Activated CD4-positive, alpha-beta T cell treated with anti-CD3 and anti-CD28 coated beads, Interleukin-2, amount 10 ng/mL, durations not matched to agents 24 days and 14 days (primary cell): ENCODE results near the gene HLA-DPA1. TPM values are rescaled to one million over a fixed set of nuclear protein-coding genes. Genes with fewer than 3 reads are reported as not detected.

Experiments
- DNase-seq: peaks from one replicate; pipeline ENCODE4 v3.0.0; 2022
- H3K27ac Mint-ChIP-seq: one replicate; pipeline ENCODE4 v1.8.0; 2022; ENCODE audit warnings: mild to moderate bottlenecking, mixed read lengths
- H3K27me3 Mint-ChIP-seq: one replicate; pipeline ENCODE4 v1.8.0; 2022; ENCODE audit warnings: mixed read lengths
- H3K36me3 Mint-ChIP-seq: one replicate; pipeline ENCODE4 v1.8.0; 2022; ENCODE audit warnings: low read depth, mild to moderate bottlenecking, mixed read lengths
- H3K4me1 Mint-ChIP-seq: one replicate; pipeline ENCODE4 v1.8.0; 2021; ENCODE audit warnings: mixed read lengths
- H3K4me3 Mint-ChIP-seq: one replicate; pipeline ENCODE4 v1.8.0; 2022; ENCODE audit warnings: mild to moderate bottlenecking, moderate library complexity, mixed read lengths
- H3K9me3 Mint-ChIP-seq: one replicate; pipeline ENCODE4 v1.8.0; 2021; ENCODE audit warnings: mixed read lengths
- intact Hi-C: fragments of 100-400 bp; cut with micrococcal nuclease; formaldehyde crosslinking; loops from one replicate; pipeline ENCODE4 v1.15.1; 2023
- total RNA-seq: library from RNA; stranded (reverse); gene quantifications from 2 replicates; pipeline ENCODE4 v1.2.3, GENCODE V29; 2022

Gene HLA-DPA1
- total RNA-seq, 1 donor from 2014 or later, result 38.5 TPM

DNA sequence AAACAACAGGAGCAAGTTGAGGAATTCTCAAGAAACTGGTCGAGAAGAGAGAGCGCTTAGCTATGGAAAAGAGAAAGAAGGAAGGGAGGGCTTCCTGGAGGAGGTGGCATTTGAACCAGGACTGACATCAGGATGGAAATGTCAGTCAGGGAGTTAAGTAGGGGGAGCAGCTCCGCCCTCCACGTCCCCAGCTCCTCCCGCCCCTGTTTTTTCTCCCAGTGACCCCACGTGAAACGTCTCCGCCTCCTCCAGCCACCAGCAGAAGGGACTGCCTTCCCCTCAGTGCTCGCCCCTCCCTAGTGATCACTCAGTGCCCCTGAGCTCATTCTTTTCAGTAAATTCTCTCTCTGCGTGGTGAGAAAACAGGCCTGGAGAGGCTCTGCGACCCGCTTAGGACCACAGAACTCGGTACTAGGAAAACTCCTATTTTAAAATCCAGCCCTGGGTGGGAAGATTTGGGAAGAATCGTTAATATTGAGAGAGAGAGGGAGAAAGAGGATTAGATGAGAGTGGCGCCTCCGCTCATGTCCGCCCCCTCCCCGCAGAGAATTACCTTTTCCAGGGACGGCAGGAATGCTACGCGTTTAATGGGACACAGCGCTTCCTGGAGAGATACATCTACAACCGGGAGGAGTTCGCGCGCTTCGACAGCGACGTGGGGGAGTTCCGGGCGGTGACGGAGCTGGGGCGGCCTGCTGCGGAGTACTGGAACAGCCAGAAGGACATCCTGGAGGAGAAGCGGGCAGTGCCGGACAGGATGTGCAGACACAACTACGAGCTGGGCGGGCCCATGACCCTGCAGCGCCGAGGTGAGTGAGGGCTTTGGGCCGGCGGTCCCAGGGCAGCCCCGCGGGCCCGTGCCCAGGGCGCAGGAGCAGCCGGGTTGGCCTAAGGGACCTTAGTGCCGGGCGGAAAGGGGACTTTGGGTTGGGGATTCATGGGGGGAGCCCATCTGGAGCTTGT lies 7.0 kb upstream of the HLA-DPA1 start:
- no peaks in the 10 kb centered on the region for H3K9me3 Mint-ChIP-seq
- H3K4me1 Mint-ChIP-seq, result peaks cover 37% of the 10 kb centered on the region
- peak; percentile 40 for DNase-seq
- no peak overlapping the region for H3K4me3 Mint-ChIP-seq
- no peak overlapping the region for H3K27ac Mint-ChIP-seq
- intact Hi-C loops, result no loop called here
- H3K27me3 Mint-ChIP-seq, result no peaks in the 10 kb centered on the region
- H3K36me3 Mint-ChIP-seq, result no peaks in the 10 kb centered on the region

DNA sequence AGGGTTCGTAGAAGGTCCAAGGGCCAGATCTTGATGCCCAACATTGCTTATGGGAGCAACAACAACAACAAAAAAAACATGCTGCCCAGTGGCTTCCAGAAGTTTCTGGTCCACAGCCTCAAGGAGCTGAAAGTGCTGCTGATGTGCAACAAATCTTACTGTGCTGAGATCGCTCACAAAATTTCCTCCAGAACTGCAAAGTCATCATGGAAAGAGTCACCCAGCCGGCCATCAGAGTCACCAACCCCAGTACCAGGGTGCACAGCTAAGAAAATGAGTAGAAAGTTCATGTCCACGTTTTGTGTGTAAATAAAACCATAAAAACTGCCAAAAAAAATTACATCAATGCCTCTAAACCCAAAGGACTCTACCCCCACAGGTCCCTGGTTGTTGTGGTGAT lies 6.1 kb upstream of the HLA-DPA1 start:
- intact Hi-C loops, result loop anchor here (5.0 kb wide), 1 partner anchor 192 kb away; no protein-coding TSS in a partner anchor
- H3K9me3 Mint-ChIP-seq, result no peaks in the 10 kb centered on the region
- H3K36me3 Mint-ChIP-seq, result no peaks in the 10 kb centered on the region
- no peak overlapping the region for H3K27ac Mint-ChIP-seq
- H3K4me3 Mint-ChIP-seq, result no peak overlapping the region
- DNase-seq, result no peak
- peaks cover 41% of the 10 kb centered on the region for H3K4me1 Mint-ChIP-seq
- H3K27me3 Mint-ChIP-seq, result no peaks in the 10 kb centered on the region

DNA sequence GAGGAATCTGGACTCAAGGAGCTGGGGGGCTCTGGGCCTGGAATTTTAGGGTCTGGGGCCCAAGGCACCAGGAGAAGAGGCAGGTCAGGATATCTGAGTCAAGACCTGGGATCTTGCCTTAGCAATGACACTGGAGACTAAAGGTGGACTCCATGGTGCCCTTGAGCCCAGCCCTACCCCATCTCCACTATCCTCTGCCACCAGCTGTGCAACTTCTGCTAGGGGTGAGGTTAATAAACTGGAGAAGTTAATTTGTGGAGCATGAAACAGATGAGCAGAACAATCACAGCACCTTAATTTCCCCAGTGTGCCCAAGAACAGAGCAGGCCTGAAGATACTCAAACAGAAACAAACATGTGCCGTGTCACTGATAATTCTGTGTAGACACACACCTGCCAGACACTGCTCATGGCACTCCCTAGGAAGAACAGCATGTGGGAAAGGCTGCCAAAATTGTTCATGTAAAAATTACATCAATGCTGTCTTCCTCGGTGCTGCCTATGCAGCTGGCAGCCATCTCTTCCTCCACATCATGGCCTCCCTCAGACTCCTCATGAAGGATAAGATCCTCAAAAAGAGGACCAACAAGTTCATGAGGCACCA lies 5.6 kb upstream of the HLA-DPA1 start:
- Mint-ChIP-seq H3K4me3 (no peak overlapping the region), H3K36me3 (no peaks in the 10 kb centered on the region), H3K9me3 (no peaks in the 10 kb centered on the region), H3K27ac (no peak overlapping the region), H3K27me3 (no peaks in the 10 kb centered on the region), H3K4me1 (peaks cover 41% of the 10 kb centered on the region)
- DNase-seq, result peak; percentile 49
- intact Hi-C loops, result loop anchor here (5.0 kb wide), 1 partner anchor 192 kb away; no protein-coding TSS in a partner anchor

DNA sequence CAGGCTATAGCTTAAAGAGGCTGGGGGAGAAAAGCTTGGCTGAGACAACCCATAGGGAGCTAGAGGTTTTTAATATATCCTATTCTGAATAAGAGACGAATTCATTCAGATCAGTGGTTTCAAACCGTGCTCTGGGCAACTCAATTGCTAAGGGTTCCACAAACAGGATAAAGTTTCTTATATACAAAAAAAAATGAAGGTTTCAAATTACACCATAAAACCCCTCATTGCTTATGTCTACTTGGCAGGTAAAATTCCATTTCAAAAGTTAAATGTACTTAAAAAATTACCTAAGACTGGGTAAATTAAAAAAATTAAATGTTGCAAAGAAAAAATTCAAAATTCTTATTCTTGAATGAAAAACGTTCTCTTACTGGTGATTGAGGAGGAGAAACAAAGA lies 5.0 kb upstream of the HLA-DPA1 start:
- Mint-ChIP-seq H3K36me3 (no peaks in the 10 kb centered on the region), H3K27me3 (peaks cover 2% of the 10 kb centered on the region), H3K4me1 (peaks cover 44% of the 10 kb centered on the region), H3K4me3 (no peak overlapping the region), H3K9me3 (no peaks in the 10 kb centered on the region), H3K27ac (no peak overlapping the region)
- DNase-seq, result no peak
- intact Hi-C loops, result loop anchor here (5.0 kb wide), 1 partner anchor 191 kb away; no protein-coding TSS in a partner anchor

DNA sequence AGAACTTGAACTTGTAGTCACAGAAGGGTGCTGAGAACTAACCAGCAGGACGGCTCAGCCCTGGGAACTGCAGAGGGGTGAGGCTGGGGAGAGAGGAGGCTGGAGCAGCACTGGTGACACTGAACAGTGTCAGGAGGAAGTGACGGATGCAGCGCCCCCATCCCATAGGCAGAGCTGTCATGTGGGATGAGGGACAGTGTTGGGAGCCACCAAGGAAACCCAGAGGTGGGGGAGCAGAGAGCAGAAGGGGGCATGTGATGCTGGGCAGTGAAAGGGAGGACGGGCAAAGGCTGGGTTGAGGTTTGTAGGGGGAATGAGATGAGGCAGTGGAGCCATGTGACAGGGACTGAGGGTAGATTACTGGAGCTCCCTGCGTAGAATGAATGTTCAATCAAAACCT lies 4.5 kb upstream of the HLA-DPA1 start:
- Mint-ChIP-seq H3K36me3 (no peaks in the 10 kb centered on the region), H3K9me3 (no peaks in the 10 kb centered on the region), H3K4me1 (peaks cover 48% of the 10 kb centered on the region), H3K27me3 (peaks cover 2% of the 10 kb centered on the region), H3K4me3 (no peak overlapping the region), H3K27ac (no peak overlapping the region)
- DNase-seq, result no peak
- intact Hi-C loops, result loop anchor here (5.0 kb wide), 1 partner anchor 191 kb away; no protein-coding TSS in a partner anchor

DNA sequence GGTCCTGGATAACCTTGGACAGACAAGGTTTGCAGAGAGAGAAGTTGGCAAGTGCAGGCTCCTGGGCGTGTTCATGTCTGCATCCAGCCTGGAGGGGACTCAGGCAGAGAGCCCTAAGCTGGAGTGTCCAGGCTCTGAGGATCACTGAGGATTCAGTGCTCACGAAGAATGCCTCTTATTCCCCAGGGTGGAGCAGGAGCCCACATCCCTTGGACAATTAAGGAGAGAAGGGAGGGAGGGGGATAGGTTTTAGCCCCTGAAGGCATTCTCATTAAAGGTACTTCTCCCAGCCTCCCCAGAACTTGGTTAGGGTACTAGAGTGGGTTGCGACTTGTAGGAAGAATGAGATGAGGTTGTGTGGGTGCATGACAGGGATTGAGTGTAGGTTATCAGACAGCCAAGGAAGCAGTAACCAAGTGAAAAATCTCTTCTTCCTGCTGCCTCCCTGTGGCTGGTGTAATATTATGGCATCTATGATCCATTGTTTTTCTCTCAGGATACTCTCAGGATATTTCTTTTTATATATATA lies 3.0 kb upstream of the HLA-DPA1 start:
- Mint-ChIP-seq H3K9me3 (no peaks in the 10 kb centered on the region), H3K36me3 (no peaks in the 10 kb centered on the region), H3K4me1 (peaks cover 50% of the 10 kb centered on the region), H3K27ac (peak overlapping the region; percentile 79), H3K4me3 (peak overlapping the region; percentile 80), H3K27me3 (peaks cover 2% of the 10 kb centered on the region)
- no peak for DNase-seq
- intact Hi-C loops, result loop anchor here (5.0 kb wide), 1 partner anchor 189 kb away; no protein-coding TSS in a partner anchor

DNA sequence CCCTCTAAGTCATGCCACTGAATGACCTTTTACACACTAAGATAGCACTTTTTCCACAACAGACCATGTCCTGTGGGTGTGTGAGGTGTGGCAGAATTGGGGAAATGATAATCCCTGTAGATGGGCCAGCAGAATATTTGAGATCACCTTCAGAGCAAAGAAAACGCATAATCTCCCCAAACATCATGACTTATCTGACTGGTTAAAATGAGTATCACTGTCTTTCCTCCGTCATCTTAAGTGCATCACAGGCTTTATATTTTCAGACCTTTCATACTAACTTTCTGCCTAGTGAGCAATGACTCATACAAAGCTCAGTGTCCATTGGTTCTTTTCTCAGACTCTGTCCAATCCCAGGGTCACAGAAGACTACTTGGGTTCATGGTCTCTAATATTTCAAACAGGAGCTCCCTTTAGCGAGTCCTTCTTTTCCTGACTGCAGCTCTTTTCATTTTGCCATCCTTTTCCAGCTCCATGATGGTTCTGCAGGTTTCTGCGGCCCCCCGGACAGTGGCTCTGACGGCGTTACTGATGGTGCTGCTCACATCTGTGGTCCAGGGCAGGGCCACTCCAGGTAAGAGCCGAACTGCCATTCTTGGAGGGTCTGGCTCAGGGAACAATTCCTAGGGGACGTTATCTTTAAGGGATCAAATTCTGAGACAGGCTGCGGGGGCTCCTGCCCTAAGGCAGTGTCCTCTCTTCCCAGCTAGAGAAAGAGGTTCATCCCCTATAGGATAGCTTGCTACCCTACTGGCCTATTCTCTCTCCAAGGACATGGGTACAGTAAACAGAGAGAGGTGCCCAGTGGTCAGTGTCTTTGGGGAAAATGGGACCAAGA lies 2.3 kb upstream of the HLA-DPA1 start, which contains the start of gene HLA-DPB1:
HLA-DPB1 (plus strand) TSS at position 423 of the 838 bp plus-strand sequence; CDS start at position 475, 52 bp downstream.
- H3K27me3 Mint-ChIP-seq, result peaks cover 2% of the 10 kb centered on the region
- peak; percentile 85 for DNase-seq
- H3K4me1 Mint-ChIP-seq, result peaks cover 48% of the 10 kb centered on the region
- no peaks in the 10 kb centered on the region for H3K36me3 Mint-ChIP-seq
- peak within 1 kb of the TSS; percentile 80 for H3K4me3 Mint-ChIP-seq
- intact Hi-C loops, result loop anchor here (2.0 to 5.0 kb wide), 2 partner anchors 57 to 188 kb away; no protein-coding TSS in a partner anchor
- no peaks in the 10 kb centered on the region for H3K9me3 Mint-ChIP-seq
- peak within 1 kb of the TSS; percentile 79 for H3K27ac Mint-ChIP-seq

DNA sequence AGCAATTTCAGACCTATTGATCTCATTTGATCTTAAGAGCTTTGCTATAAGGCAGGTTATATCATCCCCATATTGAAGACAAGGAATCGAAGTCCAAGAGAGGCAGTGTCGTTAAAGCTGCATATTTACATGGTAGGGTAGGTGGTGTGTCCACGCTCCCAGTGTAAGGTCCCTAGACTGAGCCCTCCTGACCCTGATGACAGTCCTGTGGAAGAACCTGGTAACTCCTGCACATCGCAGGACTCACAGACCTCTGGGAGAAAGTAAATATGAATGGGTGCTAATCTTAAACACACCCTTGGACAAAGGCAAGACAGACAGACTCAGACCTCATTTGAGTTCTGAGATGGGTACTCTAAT lies 1.7 kb upstream of the HLA-DPA1 start:
- intact Hi-C loops, result loop anchor here (2.0 to 5.0 kb wide), 2 partner anchors 56 to 188 kb away; no protein-coding TSS in a partner anchor
- Mint-ChIP-seq H3K36me3 (peaks cover under 1% of the 10 kb centered on the region), H3K27me3 (peaks cover 2% of the 10 kb centered on the region), H3K4me1 (peaks cover 48% of the 10 kb centered on the region), H3K4me3 (peak overlapping the region; percentile 80), H3K9me3 (no peaks in the 10 kb centered on the region), H3K27ac (peak overlapping the region; percentile 22)
- no peak for DNase-seq

DNA sequence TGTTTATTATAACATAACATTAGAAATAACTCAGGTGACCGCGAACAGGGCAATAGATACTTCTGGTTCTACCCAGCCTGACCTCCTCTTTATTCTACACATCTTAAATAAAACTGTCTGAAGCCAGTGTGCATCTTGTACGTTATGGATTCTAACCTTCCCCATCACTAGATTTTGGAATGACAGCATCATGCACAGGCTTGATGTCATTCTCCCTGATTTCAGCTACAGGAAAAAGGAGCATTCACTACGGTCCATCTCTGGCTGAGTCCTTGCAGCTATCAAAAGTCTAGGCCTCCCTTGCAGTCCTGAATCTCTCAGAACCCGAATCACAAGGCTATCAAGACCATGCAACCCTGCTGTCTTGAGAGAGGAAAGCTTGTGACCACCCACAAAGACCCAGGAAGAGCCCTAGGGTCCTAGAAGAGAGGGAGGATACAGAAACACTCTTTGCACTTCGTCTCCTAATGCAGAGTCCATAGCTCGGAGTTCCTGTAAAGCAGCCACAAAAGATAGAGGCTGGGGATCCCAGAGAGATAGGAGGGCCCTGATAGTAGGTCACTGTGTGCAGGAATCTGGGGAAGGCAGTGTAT lies 845 bp downstream of the HLA-DPA1 start:
- Mint-ChIP-seq H3K4me1 (peaks cover 43% of the 10 kb centered on the region), H3K36me3 (peaks cover 16% of the 10 kb centered on the region), H3K27ac (peak overlapping the region; percentile 34), H3K27me3 (peaks cover 2% of the 10 kb centered on the region), H3K9me3 (no peaks in the 10 kb centered on the region), H3K4me3 (peak overlapping the region; percentile 89)
- DNase-seq, result no peak
- intact Hi-C loops, result no loop called here

DNA sequence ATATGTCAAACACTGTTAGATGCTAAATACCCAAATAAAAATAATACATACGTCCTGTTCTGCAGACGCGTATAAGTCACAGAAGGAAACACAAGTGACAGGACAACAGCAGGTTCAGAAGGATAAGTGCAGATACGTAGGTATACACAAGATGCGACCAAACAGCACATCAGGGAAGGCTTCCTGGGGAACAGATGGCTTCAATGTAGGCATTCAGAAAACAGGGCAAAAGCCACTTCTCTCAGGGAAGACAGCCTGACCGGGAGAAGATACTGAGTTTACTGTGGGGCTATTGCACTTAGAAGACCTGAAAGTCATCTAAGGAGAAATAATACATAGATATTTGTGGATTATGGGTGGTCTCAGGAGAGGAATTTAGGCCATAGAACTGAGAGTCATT lies 1.9 kb downstream of the HLA-DPA1 start:
- intact Hi-C loops, result no loop called here
- H3K36me3 Mint-ChIP-seq, result peaks cover 21% of the 10 kb centered on the region
- H3K27ac Mint-ChIP-seq, result no peak overlapping the region
- peaks cover 37% of the 10 kb centered on the region for H3K4me1 Mint-ChIP-seq
- no peaks in the 10 kb centered on the region for H3K9me3 Mint-ChIP-seq
- H3K4me3 Mint-ChIP-seq, result peak overlapping the region; percentile 14
- DNase-seq, result no peak
- peaks cover 2% of the 10 kb centered on the region for H3K27me3 Mint-ChIP-seq

DNA sequence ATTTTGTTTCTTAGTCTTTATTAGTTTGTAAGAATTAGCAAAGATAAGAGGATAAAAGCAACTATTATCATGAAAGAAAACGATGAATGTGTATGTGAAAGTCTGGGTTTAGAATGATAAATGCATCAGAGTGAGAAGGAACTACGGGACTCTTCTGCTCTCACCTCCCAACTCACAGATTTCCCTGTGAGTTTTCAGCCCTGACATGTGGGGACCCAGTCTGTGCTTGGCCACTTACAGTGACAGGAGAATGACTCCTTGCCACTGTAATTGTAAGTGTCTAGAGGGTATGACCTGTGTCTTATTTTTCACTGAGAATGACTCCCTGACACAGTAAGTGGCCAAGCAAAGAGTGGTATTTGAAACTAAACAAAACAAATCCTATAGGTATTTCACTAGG lies 2.5 kb downstream of the HLA-DPA1 start:
- Mint-ChIP-seq H3K27me3 (peaks cover 2% of the 10 kb centered on the region), H3K9me3 (no peaks in the 10 kb centered on the region), H3K27ac (no peak overlapping the region), H3K4me1 (peaks cover 31% of the 10 kb centered on the region), H3K4me3 (no peak overlapping the region), H3K36me3 (peaks cover 23% of the 10 kb centered on the region)
- intact Hi-C loops, result no loop called here
- DNase-seq, result no peak

DNA sequence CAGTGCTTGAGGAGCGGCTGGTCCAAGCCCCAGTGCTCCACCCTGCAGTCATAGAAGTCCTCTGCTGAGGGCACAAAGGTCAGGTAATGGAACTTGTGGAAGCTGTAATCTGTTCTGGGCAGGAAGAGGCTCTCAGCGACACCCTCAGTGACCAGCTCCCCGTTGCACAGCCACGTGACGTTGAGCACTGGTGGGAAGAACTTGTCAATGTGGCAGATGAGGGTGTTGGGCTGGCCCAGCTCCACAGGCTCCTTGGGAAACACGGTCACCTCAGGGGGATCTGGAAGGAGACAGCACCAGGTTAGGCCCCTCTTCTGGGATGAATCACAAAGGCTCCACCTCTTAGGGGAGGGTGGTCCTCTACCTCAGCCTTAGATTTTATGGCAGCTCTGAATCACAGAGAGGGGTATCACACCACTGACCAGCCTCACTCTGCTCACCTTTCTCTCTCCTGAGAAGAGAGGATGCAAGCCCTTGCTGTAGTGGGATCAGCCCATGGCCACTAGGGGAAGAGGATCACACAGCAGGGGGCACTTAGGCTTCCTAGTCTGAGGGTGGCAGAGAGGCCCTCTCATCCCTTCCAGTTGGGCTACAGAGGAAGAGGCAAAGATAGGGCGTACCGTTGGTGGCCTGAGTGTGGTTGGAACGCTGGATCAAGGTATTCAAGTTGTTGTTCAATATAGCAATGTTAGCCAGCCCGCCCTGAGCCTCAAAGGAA lies 4.3 kb downstream of the HLA-DPA1 start:
- Mint-ChIP-seq H3K27me3 (peaks cover 2% of the 10 kb centered on the region), H3K27ac (no peak overlapping the region), H3K4me1 (peaks cover 21% of the 10 kb centered on the region), H3K36me3 (peaks cover 25% of the 10 kb centered on the region), H3K9me3 (no peaks in the 10 kb centered on the region), H3K4me3 (no peak overlapping the region)
- DNase-seq, result peak; percentile 48
- intact Hi-C loops, result no loop called here
